Esophagus muscularis mucosa (tissue), 4 donors: ENCODE data around the gene EFL1. TPM values are rescaled to one million over a fixed set of nuclear protein-coding genes. Genes with fewer than 3 reads are reported as not detected.
"Not testable (repeated sequence)": the region's sequence is repeated elsewhere in the genome, so short reads cannot be mapped to it uniquely, and the experiment has no call there.

Experiments
- DNase-seq: peaks from one replicate; pipeline ENCODE4 v3.0.0-alpha.2; 2017; ENCODE audit errors: extremely low spot score
- H3K27ac ChIP-seq, 4 donors: fragments of 200-600 bp; sonication (generic); replicated peaks in 1 of 4; 1 replicate in 3 of 4; 2 replicates in 1 of 4; pipeline ENCODE4 v1.5.1; 2016 to 2019; ENCODE audit warnings: mild to moderate bottlenecking in 1 of 4
- H3K27me3 ChIP-seq, 4 donors: fragments of 200-600 bp; sonication (generic); one replicate each; pipeline versions ENCODE4 v1.5.1 to v1.6.0; 2016 to 2019
- H3K36me3 ChIP-seq, 4 donors: fragments of 200-600 bp; sonication (generic); one replicate each; pipeline ENCODE4 v1.5.1; 2016 to 2019
- H3K4me1 ChIP-seq, 4 donors: fragments of 200-600 bp; sonication (generic); one replicate each; pipeline ENCODE4 v1.5.1; 2016 to 2019
- H3K4me3 ChIP-seq, 4 donors: fragments of 200-600 bp; sonication (generic); 1 replicate in 2 of 4; 2 replicates in 2 of 4; pipeline ENCODE4 v1.5.1; 2016 to 2019; ENCODE audit warnings: mild to moderate bottlenecking in 4 of 4, moderate library complexity in 1 of 4
- H3K9me3 ChIP-seq, 4 donors: fragments of 200-600 bp; sonication (generic); 1 replicate in 3 of 4; 2 replicates in 1 of 4; pipeline ENCODE4 v1.5.1; 2016 to 2019
- EP300 ChIP-seq: sonication (generic); formaldehyde crosslinking; IDR thresholded peaks from one replicate; pipeline ENCODE4 v1.6.1; 2017; ENCODE audit warnings: antibody characterized with exemption
- POLR2A ChIP-seq: fragments of 450-650 bp; IDR thresholded peaks from one replicate; pipeline ENCODE4 v1.6.1; 2017; ENCODE audit warnings: antibody characterized with exemption, moderate library complexity, mild to moderate bottlenecking, low read depth
- POLR2AphosphoS5 ChIP-seq, 2 donors: sonication (generic); formaldehyde crosslinking; IDR thresholded peaks; one replicate each; pipeline ENCODE4 v1.6.1; 2017; ENCODE audit warnings: antibody characterized with exemption in 2 of 2
- WGBS: methylation state at CpG from one replicate; pipeline ENCODE4 v1.1.5; 2018; 5-methylcytosine and 5-hydroxymethylcytosine counted together
- intact Hi-C: fragments of 100-400 bp; cut with DNase I; formaldehyde crosslinking; loops from one replicate; pipeline ENCODE4 v1.15.1; 2023
- total RNA-seq, 4 donors: library from RNA; depleted of rRNA; stranded (reverse); fragments of >200 nt; gene quantifications; one replicate each; pipeline versions ENCODE4 v1.1.0 to v1.2.1, GENCODE V29; 2016
- TF ChIP-seq, protein P1 (sequence below), 3 experiments: fragments of 200-600 bp in 2 of 3; fragments of 450-650 bp in 1 of 3; sonication (generic) in 2 of 3; IDR thresholded peaks; one replicate each; pipeline ENCODE4 v1.5.1; 2017 to 2019; ENCODE audit warnings: antibody characterized with exemption in 3 of 3, mild to moderate bottlenecking in 2 of 3, moderate library complexity in 1 of 3

EFL1 gene
- total RNA-seq, 4 donors from 2014 or later, result 13.0 to 17.4 (median 13.2) TPM

DNA sequence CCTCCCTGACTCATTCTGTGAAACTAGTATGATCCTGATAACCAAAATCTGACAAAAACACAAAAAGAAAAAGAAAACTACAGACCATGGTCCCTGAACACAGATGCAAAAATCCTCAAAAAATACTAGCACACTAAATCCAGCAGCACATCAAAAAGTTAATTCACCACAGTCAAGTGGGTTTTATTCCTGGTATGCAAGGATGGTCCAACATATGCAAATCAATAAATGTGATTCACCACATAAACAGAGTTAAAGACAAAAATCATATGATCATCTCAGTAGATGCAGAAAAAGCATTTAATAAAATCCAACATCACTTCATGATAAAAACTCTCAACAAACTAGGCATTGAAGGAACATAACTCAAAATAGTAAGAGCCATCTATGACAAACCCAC lies 12.9 kb upstream of the EFL1 start:
- no peak for DNase-seq
- no peak overlapping the region for H3K27ac ChIP-seq
- no peaks in the 10 kb centered on the region for H3K4me1 ChIP-seq
- TF ChIP-seq POLR2AphosphoS5 (IDR thresholded peaks at IDR 0.05), result no peak
- TF ChIP-seq EP300, result no peak
- TF ChIP-seq, protein P1, sequence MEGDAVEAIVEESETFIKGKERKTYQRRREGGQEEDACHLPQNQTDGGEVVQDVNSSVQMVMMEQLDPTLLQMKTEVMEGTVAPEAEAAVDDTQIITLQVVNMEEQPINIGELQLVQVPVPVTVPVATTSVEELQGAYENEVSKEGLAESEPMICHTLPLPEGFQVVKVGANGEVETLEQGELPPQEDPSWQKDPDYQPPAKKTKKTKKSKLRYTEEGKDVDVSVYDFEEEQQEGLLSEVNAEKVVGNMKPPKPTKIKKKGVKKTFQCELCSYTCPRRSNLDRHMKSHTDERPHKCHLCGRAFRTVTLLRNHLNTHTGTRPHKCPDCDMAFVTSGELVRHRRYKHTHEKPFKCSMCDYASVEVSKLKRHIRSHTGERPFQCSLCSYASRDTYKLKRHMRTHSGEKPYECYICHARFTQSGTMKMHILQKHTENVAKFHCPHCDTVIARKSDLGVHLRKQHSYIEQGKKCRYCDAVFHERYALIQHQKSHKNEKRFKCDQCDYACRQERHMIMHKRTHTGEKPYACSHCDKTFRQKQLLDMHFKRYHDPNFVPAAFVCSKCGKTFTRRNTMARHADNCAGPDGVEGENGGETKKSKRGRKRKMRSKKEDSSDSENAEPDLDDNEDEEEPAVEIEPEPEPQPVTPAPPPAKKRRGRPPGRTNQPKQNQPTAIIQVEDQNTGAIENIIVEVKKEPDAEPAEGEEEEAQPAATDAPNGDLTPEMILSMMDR (IDR thresholded peaks at IDR 0.05), result no peak
- no peak for TF ChIP-seq POLR2A
- H3K9me3 ChIP-seq, result peaks cover 0 to 9% (median 2%) of the 10 kb centered on the region in 4 donors
- no peak overlapping the region for H3K4me3 ChIP-seq
- H3K36me3 ChIP-seq, result no peaks in the 10 kb centered on the region
- intact Hi-C loops, result no loop called here
- H3K27me3 ChIP-seq, result peaks cover 0 to 5% (median 0%) of the 10 kb centered on the region in 4 donors

DNA sequence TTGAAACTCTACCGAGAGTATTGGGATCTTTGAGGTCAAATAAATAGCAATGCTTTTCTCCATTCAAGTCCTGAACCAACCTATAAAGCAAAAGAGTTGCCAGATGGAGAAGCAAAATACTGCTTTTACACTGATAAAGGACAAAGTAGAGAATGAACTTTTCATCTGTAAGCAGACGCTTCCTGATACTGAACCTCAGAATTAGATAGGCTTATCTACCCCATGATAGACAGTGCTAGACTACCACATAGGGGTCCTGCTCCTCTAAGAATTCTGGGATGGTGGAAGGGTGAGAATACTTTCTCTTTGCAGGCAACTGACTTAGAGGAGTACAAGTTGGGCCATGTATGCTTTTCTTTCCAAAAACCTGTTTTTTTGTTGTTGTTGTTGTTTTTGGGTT lies 9.6 kb upstream of the EFL1 start:
- TF ChIP-seq, protein P1 (IDR thresholded peaks at IDR 0.05), result no peak
- TF ChIP-seq EP300 (no peak), POLR2AphosphoS5 (IDR thresholded peaks at IDR 0.05) (no peak), POLR2A (no peak)
- DNase-seq, result no peak
- no peaks in the 10 kb centered on the region for H3K36me3 ChIP-seq
- H3K27me3 ChIP-seq, result no peaks in the 10 kb centered on the region
- intact Hi-C loops, result no loop called here
- H3K4me3 ChIP-seq, result no peak overlapping the region
- no peaks in the 10 kb centered on the region for H3K4me1 ChIP-seq
- 75% methylated on average over 2 of the region's 2 CpGs for WGBS
- no peak overlapping the region for H3K27ac ChIP-seq
- peaks cover 0 to 9% (median 2%) of the 10 kb centered on the region in 4 donors for H3K9me3 ChIP-seq

DNA sequence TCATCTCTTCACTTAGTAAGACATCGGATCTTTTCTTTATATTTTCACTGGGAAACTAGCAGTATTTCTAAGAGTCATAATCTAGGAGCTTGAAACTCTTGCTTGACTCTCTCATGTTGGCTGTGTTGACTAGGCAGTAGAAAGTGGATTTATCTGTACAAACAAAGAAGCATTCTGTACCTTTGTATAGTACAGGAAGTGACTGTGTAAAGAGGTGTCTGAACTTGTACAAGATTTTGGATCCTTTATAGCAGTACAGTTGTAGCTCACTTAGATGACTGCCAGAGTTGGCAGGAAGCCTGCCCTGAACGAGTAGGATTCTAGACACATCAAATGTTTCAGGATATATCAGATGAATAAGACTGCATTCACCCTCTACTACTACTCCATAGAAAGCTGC lies 5.9 kb upstream of the EFL1 start:
- H3K27me3 ChIP-seq, H3K9me3 ChIP-seq, DNase-seq, H3K4me1 ChIP-seq, intact Hi-C loops, H3K36me3 ChIP-seq, H3K4me3 ChIP-seq, H3K27ac ChIP-seq: not testable (repeated sequence)
- WGBS, result 31% methylated on average over 2 of the region's 2 CpGs

DNA sequence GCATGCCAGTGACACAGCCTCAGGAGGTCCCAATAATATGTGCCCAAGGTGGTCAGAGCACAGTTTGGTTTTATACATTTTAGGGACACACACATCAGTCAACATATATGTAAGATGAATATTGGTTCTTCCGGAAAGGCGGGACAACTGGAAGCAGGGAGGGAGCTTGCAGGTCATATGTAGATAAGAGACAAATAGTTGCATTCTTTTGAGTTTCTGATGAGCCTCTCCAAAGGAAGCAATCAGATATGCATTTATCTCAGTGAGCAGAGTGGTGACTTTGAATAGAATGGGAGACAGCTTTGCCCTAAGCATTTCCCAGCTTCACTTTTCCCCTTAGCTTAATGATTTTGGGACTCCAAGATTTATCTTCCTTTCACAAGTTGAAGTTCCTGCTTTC lies 4.6 kb upstream of the EFL1 start:
- H3K4me1 ChIP-seq, result peaks cover 6 to 11% (median 8%) of the 10 kb centered on the region in 4 donors
- H3K27ac ChIP-seq, H3K36me3 ChIP-seq, H3K27me3 ChIP-seq, intact Hi-C loops, DNase-seq, H3K9me3 ChIP-seq, H3K4me3 ChIP-seq: not testable (repeated sequence)
- 81% methylated on average over 2 of the region's 2 CpGs for WGBS

DNA sequence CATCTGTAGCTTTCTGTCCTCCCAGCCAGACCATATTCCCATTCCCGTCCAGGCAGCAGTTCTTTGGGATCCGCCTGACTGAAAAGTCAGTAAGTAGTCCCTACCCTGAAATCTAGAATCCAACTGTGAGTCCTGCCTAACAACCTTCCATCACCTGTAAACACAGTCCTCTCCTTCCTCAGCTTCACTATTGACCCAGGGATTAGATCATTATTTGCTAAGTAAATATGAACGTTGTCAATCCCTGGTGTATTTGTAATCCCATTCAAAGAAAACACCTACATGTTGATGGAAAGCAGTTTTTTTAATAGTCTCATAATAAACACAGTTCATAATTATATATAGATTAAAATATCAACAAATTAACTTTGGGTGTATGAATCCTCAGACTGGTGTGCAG lies 816 bp upstream of the EFL1 start:
- Histone ChIP-seq H3K27me3 (no peaks in the 10 kb centered on the region), H3K9me3 (no peaks in the 10 kb centered on the region), H3K4me3 (peak overlapping the region; percentile 81 to 87 (median 84)), H3K4me1 (peaks cover 15 to 34% (median 25%) of the 10 kb centered on the region in 4 donors), H3K36me3 (peaks cover 3 to 8% (median 6%) of the 10 kb centered on the region in 4 donors), H3K27ac (peak overlapping the region; percentile 77 to 89 (median 82))
- DNase-seq, result no peak
- intact Hi-C loops, result no loop called here
- TF ChIP-seq, protein P1 (IDR thresholded peaks at IDR 0.05), result no peak
- TF ChIP-seq POLR2A (no peak), POLR2AphosphoS5 (IDR thresholded peaks at IDR 0.05) (no peak), EP300 (no peak)
- 21% methylated on average over 3 of the region's 3 CpGs for WGBS

DNA sequence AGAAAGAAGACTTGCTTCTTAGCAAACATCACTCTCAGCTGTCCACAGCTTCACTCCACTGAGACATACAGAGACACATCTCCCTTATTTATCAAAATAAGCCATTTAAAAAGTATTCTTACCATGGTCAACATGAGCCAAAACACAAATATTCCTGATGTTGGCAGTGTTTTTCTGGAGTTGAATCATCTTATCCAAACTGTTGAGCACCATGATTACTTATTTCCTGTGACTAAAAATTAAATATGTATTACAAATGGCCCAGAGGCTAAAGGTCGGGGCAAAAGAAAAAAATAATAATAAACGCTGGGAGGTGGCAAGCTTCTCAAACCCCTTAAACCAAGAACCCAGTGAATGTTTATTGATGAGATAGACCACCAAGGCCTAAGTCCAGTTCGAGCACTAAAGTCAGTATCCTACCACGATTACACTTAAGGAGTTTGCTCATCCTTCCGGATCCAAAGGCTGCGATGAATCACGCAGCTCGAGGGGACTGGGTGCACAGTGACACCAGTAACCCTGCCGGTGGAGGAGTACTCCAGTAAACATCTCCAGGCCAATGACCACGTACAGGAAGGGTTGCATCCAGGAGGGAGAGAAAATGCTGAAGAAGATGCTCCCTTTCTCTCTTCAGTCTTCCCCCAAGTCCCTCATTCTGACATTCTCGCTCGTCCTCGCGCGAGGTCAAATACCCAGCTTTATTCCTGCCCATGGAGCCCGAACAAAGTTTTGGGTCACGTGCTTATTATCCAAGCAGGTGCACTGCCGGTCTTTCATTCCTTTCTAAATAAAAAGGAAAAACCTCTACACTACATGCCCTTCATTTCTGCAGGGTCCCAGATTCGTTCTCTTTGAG lies 740 bp downstream of the EFL1 start:
- intact Hi-C loops, H3K27me3 ChIP-seq, H3K9me3 ChIP-seq, DNase-seq: not testable (repeated sequence)
- Histone ChIP-seq H3K36me3 (peaks cover 6 to 19% (median 9%) of the 10 kb centered on the region in 4 donors), H3K27ac (peak overlapping the region; percentile 77 to 89 (median 82)), H3K4me1 (peaks cover 15 to 34% (median 25%) of the 10 kb centered on the region in 4 donors), H3K4me3 (peak overlapping the region; percentile 81 to 87 (median 84))
- WGBS, result 4% methylated on average over 19 of the region's 19 CpGs

DNA sequence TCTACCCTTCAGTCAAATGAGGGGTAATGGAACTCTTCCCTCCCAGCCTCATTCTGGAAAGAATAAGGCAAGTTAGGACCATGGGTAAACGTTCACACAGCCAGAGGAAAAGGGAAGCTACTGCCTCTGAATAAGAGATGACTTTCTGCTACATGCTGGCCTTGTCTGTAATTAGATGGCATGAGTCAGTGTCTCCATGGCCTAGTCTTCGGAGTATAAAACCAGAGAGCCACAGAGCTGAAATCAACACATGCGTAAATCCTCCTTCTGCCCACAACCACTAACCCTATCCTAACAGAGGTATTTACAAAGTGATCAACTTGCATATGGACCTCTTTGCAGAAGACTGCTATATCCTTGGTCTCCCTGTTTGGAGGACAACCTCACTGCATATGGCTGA lies 14.3 kb downstream of the EFL1 start:
- DNase-seq, H3K4me3 ChIP-seq, intact Hi-C loops, H3K9me3 ChIP-seq, H3K27me3 ChIP-seq, H3K27ac ChIP-seq, H3K4me1 ChIP-seq: not testable (repeated sequence)
- 79% methylated on average over 3 of the region's 3 CpGs for WGBS
- H3K36me3 ChIP-seq, result peaks cover 4 to 57% (median 15%) of the 10 kb centered on the region in 4 donors

DNA sequence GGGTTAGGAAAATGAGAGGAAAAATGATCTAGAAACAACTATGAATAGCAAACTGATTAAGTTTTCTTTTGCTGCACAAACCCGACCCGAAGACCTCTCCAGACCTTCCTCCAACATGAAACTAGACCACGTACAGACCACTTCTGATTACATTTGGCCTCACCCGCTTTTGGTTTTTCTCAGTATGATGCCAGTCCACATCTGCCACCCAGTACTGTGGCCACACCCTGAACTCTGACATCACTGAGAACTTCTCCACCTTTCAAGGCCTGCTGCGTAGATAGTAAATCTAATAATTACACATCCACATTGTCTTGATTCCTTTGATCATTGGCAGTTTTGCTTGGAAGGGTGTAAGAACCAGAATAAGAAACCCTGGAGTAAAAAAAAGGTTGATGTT lies 16.6 kb downstream of the EFL1 start:
- not testable (repeated sequence) for H3K4me3 ChIP-seq
- WGBS, result 90% methylated on average over 5 of the region's 5 CpGs

DNA sequence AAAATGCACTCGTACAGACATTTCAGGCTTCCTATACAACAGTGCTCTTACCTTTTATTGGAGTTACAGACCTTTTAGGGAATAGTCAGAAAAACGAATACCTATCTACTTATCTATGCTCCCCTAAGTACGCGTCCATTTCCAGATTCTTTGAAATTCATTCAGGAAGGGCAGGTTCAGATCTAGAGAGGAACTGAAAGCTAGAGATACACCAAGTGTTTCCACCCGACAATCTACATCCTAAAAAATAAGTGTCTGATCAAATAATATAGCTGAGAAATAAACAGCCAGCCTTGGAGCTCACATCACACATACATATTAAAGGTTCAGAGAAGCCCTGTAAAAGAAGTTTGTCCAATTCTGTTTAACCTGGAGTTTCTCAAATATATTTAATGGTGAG lies 18.9 kb downstream of the EFL1 start:
- 68% methylated on average over 4 of the region's 5 CpGs for WGBS
- H3K4me1 ChIP-seq, H3K27ac ChIP-seq, H3K4me3 ChIP-seq, intact Hi-C loops, H3K9me3 ChIP-seq, H3K27me3 ChIP-seq, DNase-seq: not testable (repeated sequence)
- peaks cover 6 to 63% (median 25%) of the 10 kb centered on the region in 4 donors for H3K36me3 ChIP-seq

More for the DNA sequence above, 16.6 kb downstream of the EFL1 start:
- H3K27ac ChIP-seq, intact Hi-C loops, H3K4me1 ChIP-seq, H3K9me3 ChIP-seq, H3K27me3 ChIP-seq, DNase-seq: not testable (repeated sequence)
- H3K36me3 ChIP-seq, result peaks cover 0 to 46% (median 10%) of the 10 kb centered on the region in 4 donors
